ENCODE measurements around the gene C16orf46.
A peak's percentile ranks its signal among the peaks of the same experiment; 100 is the strongest.

The C16orf46 gene

DNA sequence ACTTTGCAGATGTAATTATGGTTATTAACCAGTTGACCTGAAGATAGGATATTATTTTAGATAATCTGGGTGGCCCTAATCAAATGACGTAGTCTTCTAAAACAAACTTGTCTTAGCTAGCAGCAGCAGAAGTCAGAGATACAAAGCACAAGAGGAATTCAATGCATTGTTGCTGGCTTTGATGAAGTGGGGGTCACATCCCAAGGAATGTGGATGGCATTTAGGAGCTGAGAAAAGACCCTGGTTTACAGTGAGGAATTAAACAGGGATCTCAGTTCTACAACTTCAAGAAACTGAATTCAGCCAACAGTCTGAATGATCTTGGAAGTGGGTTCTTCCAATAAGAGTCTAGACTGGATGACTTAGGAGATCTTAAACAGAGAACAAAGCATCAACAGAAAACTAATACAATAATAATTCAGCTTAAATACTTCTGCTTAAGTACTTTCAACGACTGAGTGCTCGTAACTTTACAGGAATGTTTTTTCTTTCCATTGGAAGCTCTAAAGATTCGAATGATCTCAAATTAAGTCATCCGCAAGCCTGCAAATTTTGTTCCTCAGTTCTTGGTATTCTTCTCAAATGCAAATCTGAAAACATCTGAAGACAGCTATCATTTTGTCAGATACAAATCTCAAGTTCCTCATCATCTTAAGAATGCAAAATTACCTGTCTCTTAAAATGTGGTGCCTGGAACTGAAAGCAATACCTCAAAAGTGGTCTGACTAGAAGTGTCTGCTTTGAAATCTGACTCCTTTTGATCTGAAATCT, 3.3 kb downstream of the C16orf46 start:
- no peak for DNase-seq

DNA sequence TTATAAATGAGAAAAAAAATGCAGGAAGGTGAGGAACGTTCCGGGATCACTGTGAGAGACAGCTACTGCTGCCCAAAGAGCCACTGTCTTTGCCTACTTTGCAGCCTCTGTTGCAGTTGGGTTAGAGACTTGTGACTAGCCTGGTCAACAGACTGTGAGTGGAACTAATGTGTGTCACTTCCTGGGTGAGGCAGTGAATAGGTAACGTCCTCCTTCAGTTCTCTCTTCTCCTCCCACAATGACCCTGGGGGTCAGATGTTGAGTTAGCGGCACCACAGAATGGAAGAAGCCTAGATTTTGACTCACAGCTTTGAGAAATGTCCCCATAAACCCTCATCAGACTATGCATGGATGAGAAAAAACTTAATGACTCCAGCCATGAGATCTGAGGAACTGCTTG, 5.2 kb downstream of the C16orf46 start:
- DNase-seq, result no peak

DNA sequence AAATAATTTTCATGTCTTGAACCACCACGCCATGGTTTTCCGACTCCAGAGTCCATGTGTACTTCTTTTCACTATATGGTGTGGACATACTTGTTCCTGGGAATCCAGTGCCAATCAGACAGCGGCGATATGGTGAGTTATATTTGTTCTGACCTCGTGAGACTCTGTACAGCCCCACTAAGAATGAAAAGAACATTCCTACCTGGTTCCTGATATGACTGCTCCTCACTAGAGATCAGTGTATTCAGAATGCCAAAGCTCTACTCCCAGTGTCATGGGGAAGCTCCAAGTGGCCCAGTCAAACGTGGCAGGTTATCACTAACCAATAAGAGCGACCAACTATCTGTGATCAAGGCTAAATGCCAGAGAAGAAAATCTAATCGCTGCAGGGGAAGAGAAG, 6.1 kb downstream of the C16orf46 start:
- DNase-seq, result no peak

GRCh38 chr16:81069063-81069462, 8.0 kb downstream of the C16orf46 start:
- DNase-seq, result no peak

DNA sequence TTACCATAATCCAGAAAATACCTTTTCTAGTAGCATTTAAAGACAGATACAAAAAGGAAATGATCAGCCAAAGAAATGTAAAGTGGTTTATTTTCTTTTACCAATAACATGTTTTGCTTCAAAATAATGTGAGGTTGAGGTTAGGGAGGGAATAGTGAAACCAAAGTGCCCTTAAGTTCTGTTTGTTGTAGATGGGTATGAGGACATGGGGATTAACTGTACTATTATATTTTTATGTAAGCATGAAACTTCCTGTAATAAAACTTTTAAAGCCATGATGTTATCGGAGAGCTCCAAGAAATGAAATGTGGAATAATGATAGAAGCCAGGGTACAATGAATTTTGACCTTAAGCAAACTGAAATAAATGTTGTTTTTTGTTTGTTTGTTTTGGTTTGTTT, 9.9 kb downstream of the C16orf46 start:
- DNase-seq, result no peak

DNA sequence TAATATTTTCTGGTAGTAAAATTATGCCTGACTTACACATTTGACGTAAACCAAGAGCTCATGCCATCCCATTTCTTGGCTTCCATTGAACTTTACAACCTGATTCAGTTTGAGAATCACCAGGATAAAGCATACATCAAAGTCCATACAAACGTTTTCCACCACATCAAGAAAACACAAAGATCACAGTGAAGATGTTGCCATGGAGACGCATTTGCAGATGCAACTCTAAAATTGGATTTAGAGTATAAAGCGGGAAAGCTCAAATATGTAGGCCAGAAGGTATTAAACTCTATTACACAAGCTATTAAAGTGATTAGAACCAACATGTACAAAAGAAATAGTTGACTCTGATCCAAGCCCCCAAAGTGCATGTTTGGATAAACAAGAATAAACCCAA, 10.4 kb downstream of the C16orf46 start:
- DNase-seq, result no peak

- no peak for DNase-seq
Measured at GRCh38 chr16:81061871-81062608, 15.0 kb downstream of the C16orf46 start.

DNA sequence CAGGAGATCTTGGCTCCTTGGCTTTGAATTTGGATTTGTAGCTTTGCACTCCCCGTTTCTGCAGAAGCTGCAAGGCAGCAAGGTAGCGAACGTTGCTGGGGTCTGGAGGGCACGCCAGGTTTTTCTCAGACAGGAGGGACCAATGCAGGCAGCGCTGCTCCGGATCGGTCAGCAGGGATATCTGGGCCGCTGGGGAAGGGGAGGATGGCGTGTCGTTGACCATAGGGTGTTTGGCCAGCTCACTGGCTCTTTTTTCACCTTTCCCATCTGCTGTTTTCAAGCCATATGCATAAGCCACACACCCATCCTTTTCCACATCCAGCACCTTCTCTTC, 15.8 kb downstream of the C16orf46 start:
- no peak for DNase-seq

DNA sequence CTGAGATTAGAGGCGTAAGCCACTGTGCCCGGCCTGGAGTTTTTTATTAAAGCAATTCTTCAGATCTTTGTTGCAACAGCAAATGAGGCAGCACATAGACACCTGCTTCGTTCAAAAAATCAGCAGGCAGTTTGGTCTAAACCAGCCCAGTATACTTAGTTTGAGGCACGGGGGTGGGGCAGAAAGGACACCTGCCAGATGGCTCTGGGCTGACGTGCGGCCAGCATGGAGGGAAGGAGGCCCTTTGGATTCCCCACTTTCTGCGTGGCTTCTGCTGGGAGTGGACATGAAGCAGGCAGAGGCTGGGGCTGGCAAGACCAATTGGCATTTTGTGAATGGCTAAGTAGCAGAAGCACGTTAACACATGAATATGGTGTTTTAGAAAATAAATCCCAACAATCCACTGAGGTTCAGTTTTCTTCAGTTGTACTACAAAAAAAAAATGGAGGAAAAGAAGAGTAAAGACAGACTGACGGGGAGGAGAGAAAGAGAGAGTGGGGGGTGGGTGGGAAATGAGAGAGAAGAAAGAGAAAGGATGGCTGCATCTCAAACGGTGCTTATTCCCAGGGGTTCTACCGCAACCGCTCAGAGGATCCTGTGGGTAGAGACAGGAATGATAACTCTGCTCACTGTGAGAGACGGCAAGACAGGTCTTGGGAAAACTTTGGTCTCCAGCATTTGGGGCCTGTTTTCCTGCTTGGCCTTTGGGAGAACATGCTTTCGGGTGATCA, 16.3 kb downstream of the C16orf46 start:
- DNase-seq, result no peak

GRCh38 chr16:81053761-81054160, 23.3 kb downstream of the C16orf46 start:
- DNase-seq, result no peak

GRCh38 chr16:81042821-81043220, 34.2 kb downstream of the C16orf46 start:
- no peak for DNase-seq

DNA sequence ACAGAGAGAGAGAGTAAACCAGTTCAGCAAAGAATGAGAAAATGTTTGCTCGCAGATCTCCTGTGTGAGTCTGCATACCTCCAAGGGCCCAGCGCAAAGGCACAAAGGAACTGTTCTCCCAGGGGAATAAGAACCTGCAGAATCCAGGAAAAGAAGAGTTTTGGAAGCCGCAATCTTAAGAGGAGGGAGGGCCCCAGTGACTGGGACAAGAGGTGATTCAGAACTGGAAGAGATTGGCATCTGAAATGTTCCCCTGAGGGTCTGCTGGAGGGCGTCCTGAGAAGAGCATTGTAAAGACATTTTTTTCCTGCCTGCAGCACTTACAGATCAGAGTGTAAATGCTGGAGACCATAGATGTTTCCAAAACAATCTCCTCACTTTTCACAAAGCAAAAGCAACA, 35.3 kb downstream of the C16orf46 start:
- no peak for DNase-seq

GRCh38 chr16:81040842-81041241, 36.2 kb downstream of the C16orf46 start:
- no peak for DNase-seq

GRCh38 chr16:81040131-81040530, 36.9 kb downstream of the C16orf46 start:
- DNase-seq, result no peak

GRCh38 chr16:81036751-81037350, 40.2 kb downstream of the C16orf46 start:
- no peak for DNase-seq

GRCh38 chr16:81035975-81036750, 40.9 kb downstream of the C16orf46 start:
- DNase-seq, result no peak

GRCh38 chr16:81035398-81035974, 41.6 kb downstream of the C16orf46 start, which contains the start of gene ATMIN:
Gene ATMIN (plus strand): TSS chr16:81035842. CDS start chr16:81035871, 29 bp downstream.
- DNase-seq, result peak; percentile 83

DNA sequence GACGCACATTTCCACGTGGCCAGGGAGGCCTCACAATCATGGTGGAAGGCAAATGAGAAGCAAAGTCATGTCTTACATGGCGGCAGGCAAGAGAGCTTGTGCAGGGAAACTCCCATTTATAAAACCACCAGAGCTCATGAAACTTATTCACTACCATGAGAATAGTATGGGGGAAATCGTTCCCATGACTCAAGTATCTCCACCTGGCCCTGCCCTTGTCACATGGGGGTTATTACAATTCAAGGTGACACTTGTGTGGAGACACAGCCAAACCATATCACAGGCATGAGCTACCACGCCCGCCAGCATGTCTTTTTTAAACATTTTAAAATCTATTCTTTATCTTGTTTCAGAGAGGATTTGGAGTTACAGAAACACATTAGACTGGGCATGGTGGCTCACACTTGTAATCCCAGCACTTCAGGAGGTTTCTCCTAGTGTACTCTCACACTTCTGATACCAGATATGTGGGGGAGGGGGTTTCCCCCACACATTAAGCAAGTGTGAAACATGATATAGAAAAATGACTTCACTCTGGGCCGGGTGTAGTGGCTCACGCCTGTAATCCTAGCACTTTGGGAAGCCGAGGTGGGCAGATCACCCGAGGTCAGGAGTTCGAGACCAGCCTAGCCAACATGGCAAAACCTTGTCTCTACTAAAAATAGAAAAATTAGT, 47.0 kb downstream of the C16orf46 start:
- no peak for DNase-seq

DNA sequence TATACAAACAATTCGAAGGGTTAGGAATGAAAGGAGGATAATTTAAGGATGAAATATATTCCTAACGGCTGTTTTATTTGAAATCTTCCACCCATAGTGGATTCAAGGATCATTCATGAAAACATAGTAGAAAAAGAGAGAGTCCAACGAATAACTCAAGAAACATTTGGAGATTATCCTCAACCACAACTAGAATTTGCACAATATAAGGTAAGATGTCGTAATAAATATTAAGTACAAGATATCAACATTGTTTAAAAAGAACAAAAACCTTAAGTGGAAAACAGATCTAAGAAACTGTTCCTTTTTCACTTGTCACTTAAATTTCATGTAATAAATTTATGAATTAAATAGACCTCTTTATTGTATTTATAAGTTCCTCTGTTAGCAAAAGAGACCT, 50.6 kb downstream of the C16orf46 start:
- no peak for DNase-seq

GRCh38 chr16:81018496-81018895, 58.5 kb downstream of the C16orf46 start:
- no peak for DNase-seq

GRCh38 chr16:81014672-81015071, 62.4 kb downstream of the C16orf46 start:
- no peak for DNase-seq

- DNase-seq, result no peak
Measured at GRCh38 chr16:81012974-81013373, 64.1 kb downstream of the C16orf46 start.

Measured in NCI-H1436 (cell line).